ENCODE results near the gene CCDC71L. TPM values are rescaled to one million over a fixed set of nuclear protein-coding genes. Genes with fewer than 3 reads are reported as not detected.

The CCDC71L gene
- total RNA-seq, 1 experiment from 2014 or later = 7.1 TPM

GRCh38 chr7:106671160-106671559, 10.2 kb upstream of the CCDC71L start:
- no peak overlapping the region for H3K4me3 ChIP-seq
- no peaks in the 10 kb centered on the region for H3K27me3 ChIP-seq
- no peaks in the 10 kb centered on the region for H3K4me1 ChIP-seq
- H3K9me3 ChIP-seq (replicated peaks) = no peaks in the 10 kb centered on the region
- no peak overlapping the region for H3K27ac ChIP-seq
- H3K36me3 ChIP-seq = no peaks in the 10 kb centered on the region
- DNase-seq = no peak

- Histone ChIP-seq H3K4me1 (no peaks in the 10 kb centered on the region), H3K27ac (no peak overlapping the region), H3K27me3 (no peaks in the 10 kb centered on the region; the same call in 1 of the 2 replicates), H3K36me3 (no peaks in the 10 kb centered on the region), H3K4me3 (no peak overlapping the region), H3K9me3 (replicated peaks) (no peaks in the 10 kb centered on the region)
- no peak for DNase-seq
These were observed 8.0 kb upstream of the CCDC71L start for GRCh38 chr7:106668861-106669524.

GRCh38 chr7:106666353-106666752, 5.4 kb upstream of the CCDC71L start:
- Histone ChIP-seq H3K27ac (no peak overlapping the region), H3K4me1 (no peaks in the 10 kb centered on the region), H3K27me3 (no peaks in the 10 kb centered on the region; the same call in 1 of the 2 replicates), H3K36me3 (no peaks in the 10 kb centered on the region), H3K4me3 (no peak overlapping the region), H3K9me3 (replicated peaks) (no peaks in the 10 kb centered on the region)
- DNase-seq = no peak

GRCh38 chr7:106664343-106664742, 3.4 kb upstream of the CCDC71L start:
- peaks cover 1% of the 10 kb centered on the region; the same call in 1 of the 2 replicates for H3K4me1 ChIP-seq
- H3K4me3 ChIP-seq = no peak overlapping the region
- no peaks in the 10 kb centered on the region for H3K9me3 ChIP-seq (replicated peaks)
- no peaks in the 10 kb centered on the region for H3K36me3 ChIP-seq
- DNase-seq = no peak
- no peaks in the 10 kb centered on the region; the same call in 1 of the 2 replicates for H3K27me3 ChIP-seq
- H3K27ac ChIP-seq = no peak overlapping the region

- Histone ChIP-seq H3K4me3 (peak overlapping the region; percentile 79), H3K36me3 (no peaks in the 10 kb centered on the region), H3K4me1 (peaks cover 7% of the 10 kb centered on the region; the same call in 1 of the 2 replicates), H3K9me3 (replicated peaks) (no peaks in the 10 kb centered on the region), H3K27me3 (no peaks in the 10 kb centered on the region; the same call in 1 of the 2 replicates), H3K27ac (peak overlapping the region; percentile 43; the same call in 1 of the 2 replicates)
- peak; percentile 80 to 83 for DNase-seq
These were observed 746 bp downstream of the CCDC71L start for GRCh38 chr7:106659963-106660861.

- H3K4me1 ChIP-seq = peaks cover 7% of the 10 kb centered on the region; the same call in 1 of the 2 replicates
- H3K27ac ChIP-seq = no peak overlapping the region
- DNase-seq = no peak
- H3K27me3 ChIP-seq = no peaks in the 10 kb centered on the region; the same call in 1 of the 2 replicates
- peak overlapping the region; percentile 79 for H3K4me3 ChIP-seq
- no peaks in the 10 kb centered on the region for H3K9me3 ChIP-seq (replicated peaks)
- no peaks in the 10 kb centered on the region for H3K36me3 ChIP-seq
These were observed 1.6 kb downstream of the CCDC71L start for GRCh38 chr7:106659166-106659962.

GRCh38 chr7:106658316-106659165, 2.4 kb downstream of the CCDC71L start:
- Histone ChIP-seq H3K27me3 (no peaks in the 10 kb centered on the region), H3K4me3 (no peak overlapping the region), H3K27ac (no peak overlapping the region), H3K4me1 (peaks cover 7% of the 10 kb centered on the region; the same call in 1 of the 2 replicates), H3K36me3 (no peaks in the 10 kb centered on the region), H3K9me3 (replicated peaks) (no peaks in the 10 kb centered on the region)
- DNase-seq = no peak

GRCh38 chr7:106657085-106657991, 3.6 kb downstream of the CCDC71L start:
- DNase-seq = no peak
- no peak overlapping the region for H3K4me3 ChIP-seq
- peaks cover 7% of the 10 kb centered on the region; the same call in 1 of the 2 replicates for H3K4me1 ChIP-seq
- no peaks in the 10 kb centered on the region for H3K27me3 ChIP-seq
- no peak overlapping the region for H3K27ac ChIP-seq
- no peaks in the 10 kb centered on the region for H3K9me3 ChIP-seq (replicated peaks)
- H3K36me3 ChIP-seq = no peaks in the 10 kb centered on the region

GRCh38 chr7:106655703-106656498, 5.1 kb downstream of the CCDC71L start:
- Histone ChIP-seq H3K4me1 (peaks cover 7% of the 10 kb centered on the region; the same call in 1 of the 2 replicates), H3K9me3 (replicated peaks) (no peaks in the 10 kb centered on the region), H3K36me3 (no peaks in the 10 kb centered on the region), H3K4me3 (no peak overlapping the region), H3K27me3 (no peaks in the 10 kb centered on the region), H3K27ac (no peak overlapping the region)
- no peak for DNase-seq

- no peak overlapping the region for H3K27ac ChIP-seq
- no peaks in the 10 kb centered on the region for H3K36me3 ChIP-seq
- H3K27me3 ChIP-seq = no peaks in the 10 kb centered on the region
- no peaks in the 10 kb centered on the region for H3K9me3 ChIP-seq (replicated peaks)
- DNase-seq = no peak
- H3K4me3 ChIP-seq = no peak overlapping the region
- H3K4me1 ChIP-seq = no peaks in the 10 kb centered on the region
These were observed 7.5 kb downstream of the CCDC71L start for GRCh38 chr7:106653488-106653887.

GRCh38 chr7:106652909-106653308, 8.0 kb downstream of the CCDC71L start:
- Histone ChIP-seq H3K4me1 (no peaks in the 10 kb centered on the region), H3K9me3 (replicated peaks) (no peaks in the 10 kb centered on the region), H3K36me3 (no peaks in the 10 kb centered on the region), H3K4me3 (no peak overlapping the region), H3K27me3 (no peaks in the 10 kb centered on the region), H3K27ac (no peak overlapping the region)
- no peak for DNase-seq

GRCh38 chr7:106652092-106652491, 8.9 kb downstream of the CCDC71L start:
- no peaks in the 10 kb centered on the region for H3K9me3 ChIP-seq (replicated peaks)
- no peak for DNase-seq
- no peaks in the 10 kb centered on the region for H3K27me3 ChIP-seq
- no peaks in the 10 kb centered on the region for H3K36me3 ChIP-seq
- H3K4me3 ChIP-seq = no peak overlapping the region
- no peaks in the 10 kb centered on the region for H3K4me1 ChIP-seq
- H3K27ac ChIP-seq = no peak overlapping the region

Measured in SJCRH30 (cell line).